GM19467 (cell line): Measurements from ENCODE around the gene ATP13A5.

Source experiments
- ATAC-seq: cut with Tn5 transposase; IDR thresholded peaks from one replicate; pipeline ENCODE4 v1.9.1; 2021; ENCODE audit warnings: mild to moderate bottlenecking, moderate library complexity; ENCODE audit not compliant: unreplicated experiment

ATP13A5 gene

GRCh38 chr3:193346259-193346658 is 32.3 kb downstream of the ATP13A5 start:
- no peak for ATAC-seq

- no peak for ATAC-seq
Observed at GRCh38 chr3:193345431-193345830, 33.1 kb downstream of the ATP13A5 start.

GRCh38 chr3:193344486-193344885 is 34.1 kb downstream of the ATP13A5 start:
- ATAC-seq, result no peak

- ATAC-seq, result no peak
Observed at GRCh38 chr3:193343726-193344222, 34.8 kb downstream of the ATP13A5 start.

- no peak for ATAC-seq
Observed at GRCh38 chr3:193342551-193342950, 36.0 kb downstream of the ATP13A5 start.

- no peak for ATAC-seq
Observed at GRCh38 chr3:193335031-193335430, 43.5 kb downstream of the ATP13A5 start.

GRCh38 chr3:193333229-193333628 is 45.3 kb downstream of the ATP13A5 start:
- no peak for ATAC-seq

- no peak for ATAC-seq
Observed at GRCh38 chr3:193330555-193331204, 47.9 kb downstream of the ATP13A5 start.

- no peak for ATAC-seq
Observed at GRCh38 chr3:193317682-193318300, 60.8 kb downstream of the ATP13A5 start.

- ATAC-seq, result no peak
Observed at GRCh38 chr3:193314161-193314560, 64.4 kb downstream of the ATP13A5 start.

GRCh38 chr3:193313061-193313958 is 65.2 kb downstream of the ATP13A5 start:
- ATAC-seq, result no peak

- ATAC-seq, result no peak
Observed at GRCh38 chr3:193310914-193311723, 67.4 kb downstream of the ATP13A5 start.

- no peak for ATAC-seq
Observed at GRCh38 chr3:193305356-193305755, 73.2 kb downstream of the ATP13A5 start.

- ATAC-seq, result no peak
Observed at GRCh38 chr3:193301433-193301832, 77.1 kb downstream of the ATP13A5 start.

- no peak for ATAC-seq
Observed at GRCh38 chr3:193297421-193297820, 81.1 kb downstream of the ATP13A5 start.

- no peak for ATAC-seq
Observed at GRCh38 chr3:193295985-193296384, 82.6 kb downstream of the ATP13A5 start.

- no peak for ATAC-seq
Observed at GRCh38 chr3:193292386-193292785, 86.2 kb downstream of the ATP13A5 start.

- ATAC-seq, result no peak
Observed at GRCh38 chr3:193271101-193271840, 107.3 kb downstream of the ATP13A5 start.

- ATAC-seq, result no peak
Observed at GRCh38 chr3:193270451-193270850, 108.1 kb downstream of the ATP13A5 start.
